Urinary bladder (tissue), 4 donors: ENCODE results near the gene RASA1. TPM values are rescaled to one million over a fixed set of nuclear protein-coding genes. Genes with fewer than 3 reads are reported as not detected.

Experiments used
- DNase-seq: peaks from one replicate; pipeline ENCODE4 v3.0.0-alpha.2; 2015; ENCODE audit errors: extremely low spot score
- H3K27ac ChIP-seq: one replicate; pipeline ENCODE4 v1.5.1; 2013; ENCODE audit warnings: low read depth, mild to moderate bottlenecking, moderate library complexity
- H3K36me3 ChIP-seq: one replicate; pipeline ENCODE4 v1.6.1; 2013; ENCODE audit warnings: mild to moderate bottlenecking, moderate library complexity; ENCODE audit not compliant: insufficient read depth
- H3K4me1 ChIP-seq: one replicate; pipeline ENCODE4 v1.6.1; 2013; ENCODE audit warnings: mild to moderate bottlenecking, moderate library complexity; ENCODE audit not compliant: insufficient read depth
- H3K4me3 ChIP-seq: one replicate; pipeline ENCODE4 v1.5.1; 2013; ENCODE audit warnings: low read depth, low read length
- WGBS: extraction: QIAGEN DNeasy Blood & Tissue Kit; methylation state at CpG from one replicate; pipeline ENCODE4 v1.1.7; 2013; 5-methylcytosine and 5-hydroxymethylcytosine counted together
- polyA plus RNA-seq: library from polyadenylated mRNA; stranded (reverse); fragments of 200-250 nt; gene quantifications from one replicate; pipeline ENCODE4 v1.2.3, GENCODE V29; 2013
- small RNA-seq: library from RNA; depleted of rRNA; stranded (forward); fragments of <200 nt; gene quantifications from one replicate; pipeline ENCODE3, GENCODE V24; 2014
- total RNA-seq: library from RNA; depleted of rRNA; stranded (reverse); fragments of >200 nt; gene quantifications from one replicate; pipeline ENCODE4 v1.2.3, GENCODE V29; 2014
- donor health status: healthy with polysubstance abuse.
- donor health status: healthy.

The RASA1 gene
- total and polyA plus RNA-seq, 2 donors: 21.0 to 54.8 TPM

DNA sequence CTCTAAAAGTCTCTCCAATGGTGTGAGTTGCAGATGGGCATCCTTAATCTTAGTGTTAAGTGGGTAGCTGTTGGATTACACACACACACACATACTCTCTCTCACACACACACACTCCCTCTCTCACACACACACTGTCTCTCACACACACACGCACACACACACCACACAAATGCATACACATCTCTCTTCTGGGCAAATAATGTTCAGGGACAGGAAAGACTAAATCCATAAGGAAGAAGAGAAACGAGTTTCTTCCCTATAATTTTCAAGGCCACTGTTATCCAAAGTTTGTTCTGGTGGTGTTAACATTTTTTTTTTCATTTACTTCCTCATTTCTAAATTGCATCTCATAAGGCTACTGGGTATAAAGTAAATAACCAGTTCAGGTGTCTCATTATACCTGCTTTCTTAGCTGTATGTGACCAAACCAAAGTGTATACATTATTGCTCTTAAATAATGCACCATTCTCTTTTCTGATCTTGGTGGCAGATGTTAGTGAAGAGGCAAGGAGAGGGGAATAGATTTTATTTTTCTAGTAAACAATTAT lies 167.5 kb downstream of the RASA1 start:
- DNase-seq: no peak
- no peak overlapping the region for H3K27ac ChIP-seq
- 66% methylated on average over 2 of the region's 2 CpGs for WGBS

DNA sequence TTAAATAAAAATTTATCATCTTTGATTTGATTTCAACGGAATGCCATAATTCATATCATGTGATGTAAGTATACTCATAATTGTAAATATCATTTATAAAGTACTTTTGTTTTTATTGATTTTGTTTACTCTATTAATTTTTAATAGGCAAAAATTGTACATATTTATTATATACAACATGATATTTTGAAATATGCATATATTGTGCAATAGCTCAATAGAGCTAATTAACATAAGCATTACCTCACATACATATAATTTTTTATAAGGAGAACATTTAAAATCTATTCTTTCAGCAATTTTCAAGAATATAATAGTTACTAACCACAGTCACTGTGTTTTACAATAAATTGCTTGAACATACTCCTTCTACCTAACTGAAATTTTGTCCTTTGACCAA lies 170.0 kb downstream of the RASA1 start:
- DNase-seq: no peak
- Histone ChIP-seq H3K4me1 (no peaks in the 10 kb centered on the region), H3K36me3 (no peaks in the 10 kb centered on the region), H3K27ac (no peak overlapping the region), H3K4me3 (no peak overlapping the region)
- 81% methylated on average over 1 of the region's 1 CpG for WGBS

More for the DNA sequence above, 167.5 kb downstream of the RASA1 start:
- no peak overlapping the region for H3K4me3 ChIP-seq
- no peaks in the 10 kb centered on the region for H3K4me1 ChIP-seq
- H3K36me3 ChIP-seq: no peaks in the 10 kb centered on the region

DNA sequence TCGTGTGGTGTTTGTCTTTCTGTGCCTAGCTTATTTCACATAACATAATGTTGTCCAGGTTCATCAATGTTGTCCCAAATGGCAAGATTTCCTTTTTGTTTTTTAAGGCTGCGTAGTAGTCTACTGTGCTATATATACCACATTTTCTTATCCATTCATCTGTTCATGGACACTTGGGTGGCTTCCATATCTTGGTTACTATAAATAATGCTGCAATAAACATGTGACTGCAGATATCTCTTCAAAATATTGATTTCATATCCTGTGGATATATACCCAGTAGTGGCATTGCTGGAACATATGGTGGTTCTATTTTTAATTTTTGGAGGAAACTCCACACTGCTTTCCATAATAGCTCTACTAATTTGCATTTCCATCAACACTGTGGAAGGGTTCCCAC lies 170.5 kb downstream of the RASA1 start:
- Histone ChIP-seq H3K27ac (no peak overlapping the region), H3K36me3 (no peaks in the 10 kb centered on the region), H3K4me1 (no peaks in the 10 kb centered on the region), H3K4me3 (no peak overlapping the region)
- 76% methylated on average over 2 of the region's 2 CpGs for WGBS
- no peak for DNase-seq

Small RNA genes lying within 50 kb of the gene (small RNA-seq; reads per million reads assigned to genes)
- not detected for gene RN7SL629P
- gene RNU6-606P: not detected
- not detected for gene RNU6-727P

Other genes with a start within 250 kb of the RASA1 start
- gene CCNH, start 145.0 kb downstream of the RASA1 start, total RNA-seq: 133 TPM
- gene CCNH, start 145.0 kb downstream of the RASA1 start, polyA plus RNA-seq: 25.7 TPM